Uterus (tissue), 4 donors: ENCODE measurements around the gene NAPSA. TPM values are rescaled to one million over a fixed set of nuclear protein-coding genes. Genes with fewer than 3 reads are reported as not detected.

Experiments
- DNase-seq, 2 donors: peaks; one replicate each; pipeline ENCODE4 v3.0.0-alpha.2; 2019 to 2020
- H3K27ac ChIP-seq, 2 donors: fragments of 200-600 bp; sonication (generic); 1 replicate in 1 of 2; 2 replicates in 1 of 2; pipeline ENCODE4 v1.5.1; 2016 to 2018
- H3K27me3 ChIP-seq, 2 donors: fragments of 200-600 bp; sonication (generic); one replicate each; pipeline ENCODE4 v1.5.1; 2018 to 2019; ENCODE audit warnings: control low read depth in 1 of 2
- H3K36me3 ChIP-seq, 2 donors: fragments of 200-600 bp; sonication (generic); one replicate each; pipeline ENCODE4 v1.5.1; 2019; ENCODE audit warnings: control low read depth in 1 of 2
- H3K4me1 ChIP-seq, 2 donors: fragments of 200-600 bp; sonication (generic); one replicate each; pipeline ENCODE4 v1.5.1; 2018 to 2019; ENCODE audit warnings: control low read depth in 1 of 2
- H3K4me3 ChIP-seq, 2 donors: fragments of 200-600 bp; sonication (generic); 1 replicate in 1 of 2; 2 replicates in 1 of 2; pipeline ENCODE4 v1.5.1; 2018 to 2019; ENCODE audit warnings: mild to moderate bottlenecking in 1 of 2
- H3K9me3 ChIP-seq, 2 donors: fragments of 200-600 bp; sonication (generic); one replicate each; pipeline ENCODE4 v1.5.1; 2019; ENCODE audit warnings: control low read depth in 1 of 2
- CTCF ChIP-seq, 4 experiments: fragments of 200-600 bp in 2 of 4; fragments of 450-650 bp in 2 of 4; sonication (generic) in 2 of 4; IDR thresholded peaks; one replicate each; pipeline ENCODE4 v1.5.1; 2016 to 2019; ENCODE audit warnings: antibody characterized with exemption in 4 of 4, mild to moderate bottlenecking in 2 of 4, moderate library complexity in 1 of 4
- POLR2A ChIP-seq, 2 donors: fragments of 450-650 bp; IDR thresholded peaks; one replicate each; pipeline ENCODE4 v1.6.1; 2016; ENCODE audit warnings: antibody characterized with exemption in 2 of 2, mild to moderate bottlenecking in 1 of 2, moderate library complexity in 1 of 2
- intact Hi-C: fragments of 100-400 bp; cut with DNase I; formaldehyde crosslinking; loops from one replicate; pipeline ENCODE4 v1.15.1; 2023; ENCODE audit warnings: low total_unique reads
- total RNA-seq, 4 donors: library from RNA; depleted of rRNA in 3 of 4; stranded (reverse); fragments of >200 nt in 3 of 4; gene quantifications; one replicate each; pipeline versions ENCODE4 v1.1.0 to v1.2.4, GENCODE V29; 2014 to 2023
- donor health status: DM: yes; HTN: yes; CAD: no.

Gene NAPSA
- total RNA-seq, 4 donors from 2014 or later: 1.4 to 1.5 TPM; not detected in 2

GRCh38 chr19:50377051-50377461 is 11.6 kb upstream of the NAPSA start:
- TF ChIP-seq POLR2A (IDR thresholded peaks at IDR 0.05) (no peak), CTCF (IDR thresholded peaks at IDR 0.05) (no peak)
- Histone ChIP-seq H3K27ac (peak overlapping the region; percentile 98 to 100), H3K4me1 (no peaks in the 10 kb centered on the region), H3K27me3 (no peaks in the 10 kb centered on the region), H3K9me3 (no peaks in the 10 kb centered on the region), H3K4me3 (peak overlapping the region; percentile 91 to 98), H3K36me3 (no peaks in the 10 kb centered on the region)
- DNase-seq: peak; percentile 46 to 51
- intact Hi-C loops: loop anchor here (10.0 kb wide), 1 partner anchor 408 kb away; no protein-coding TSS in a partner anchor

GRCh38 chr19:50376166-50377050 is 11.0 kb upstream of the NAPSA start, which contains the start of gene NR1H2:
Gene NR1H2 (plus strand): TSS chr19:50376457. CDS start chr19:50377606, 1,149 bp downstream.
- Histone ChIP-seq H3K4me3 (peak within 1 kb of the TSS; percentile 91 to 98), H3K27ac (peak within 1 kb of the TSS; percentile 98 to 100), H3K27me3 (no peaks in the 10 kb centered on the region), H3K4me1 (no peaks in the 10 kb centered on the region), H3K9me3 (no peaks in the 10 kb centered on the region), H3K36me3 (no peaks in the 10 kb centered on the region)
- peak in 1 of 4 experiments; percentile 13 for TF ChIP-seq CTCF (IDR thresholded peaks at IDR 0.05)
- peak; percentile 67 to 82 for TF ChIP-seq POLR2A (IDR thresholded peaks at IDR 0.05)
- intact Hi-C loops: loop anchor here (10.0 kb wide), 1 partner anchor 408 kb away; no protein-coding TSS in a partner anchor
- peak; percentile 95 to 96 for DNase-seq

- DNase-seq: no peak
- TF ChIP-seq POLR2A (IDR thresholded peaks at IDR 0.05) (no peak), CTCF (IDR thresholded peaks at IDR 0.05) (no peak)
- H3K27me3 ChIP-seq: no peaks in the 10 kb centered on the region
- H3K4me1 ChIP-seq: no peaks in the 10 kb centered on the region
- H3K4me3 ChIP-seq: no peak overlapping the region
- H3K9me3 ChIP-seq: no peaks in the 10 kb centered on the region
- H3K36me3 ChIP-seq: no peaks in the 10 kb centered on the region
- no peak overlapping the region for H3K27ac ChIP-seq
- intact Hi-C loops: loop anchor here (10.0 kb wide), 1 partner anchor 413 kb away; no protein-coding TSS in a partner anchor
Observed at GRCh38 chr19:50371914-50372475, 6.6 kb upstream of the NAPSA start.

- DNase-seq: peak; percentile 85
- Histone ChIP-seq H3K27ac (peak overlapping the region; percentile 77 to 85), H3K4me1 (no peaks in the 10 kb centered on the region), H3K36me3 (no peaks in the 10 kb centered on the region), H3K9me3 (no peaks in the 10 kb centered on the region), H3K4me3 (peak overlapping the region; percentile 52 to 73), H3K27me3 (no peaks in the 10 kb centered on the region)
- intact Hi-C loops: loop anchor here (5.0 kb wide), 1 partner anchor 43 kb away; no protein-coding TSS in a partner anchor
- TF ChIP-seq CTCF (IDR thresholded peaks at IDR 0.05): peak; percentile 85 to 92 (median 90)
- no peak for TF ChIP-seq POLR2A (IDR thresholded peaks at IDR 0.05)
Observed at GRCh38 chr19:50368649-50369570, 3.5 kb upstream of the NAPSA start.
